ENCODE measurements around the gene RARS2. TPM values are rescaled to one million over a fixed set of nuclear protein-coding genes. Genes with fewer than 3 reads are reported as not detected.
A peak's percentile ranks its signal among the peaks of the same experiment; 100 is the strongest.
"Not testable (repeated sequence)": the region's sequence is repeated elsewhere in the genome, so short reads cannot be mapped to it uniquely, and the experiment has no call there.

RARS2 gene
- 50.4 and 51.4 TPM in 2 replicates for total RNA-seq (2014; rRNA removed; shearing (Covaris generic))

- Histone ChIP-seq H3K36me3 (peaks cover 19% of the 10 kb centered on the region), H3K4me1 (replicated peaks) (peaks cover 17% of the 10 kb centered on the region), H3K27me3 (replicated peaks) (no peaks in the 10 kb centered on the region), H3K9me3 (replicated peaks) (no peaks in the 10 kb centered on the region), H3K27ac (peak within 1 kb of the TSS; percentile 63), H3K4me3 (peak within 1 kb of the TSS; percentile 66)
- DNase-seq (ENCODE audit: low read depth in 1 of 2, low spot score in 2 of 2) = peak; percentile 90 to 96
These were observed at the start of gene RARS2, which contains the start of gene ORC3 for GRCh38 chr6:87589693-87590416. Gene RARS2, minus strand, starts transcription at chr6:87589987. Its CDS starts 30 bp downstream, at chr6:87589957. Gene ORC3, plus strand, starts transcription at chr6:87590135. Its CDS starts 34 bp downstream, at chr6:87590169.

DNA sequence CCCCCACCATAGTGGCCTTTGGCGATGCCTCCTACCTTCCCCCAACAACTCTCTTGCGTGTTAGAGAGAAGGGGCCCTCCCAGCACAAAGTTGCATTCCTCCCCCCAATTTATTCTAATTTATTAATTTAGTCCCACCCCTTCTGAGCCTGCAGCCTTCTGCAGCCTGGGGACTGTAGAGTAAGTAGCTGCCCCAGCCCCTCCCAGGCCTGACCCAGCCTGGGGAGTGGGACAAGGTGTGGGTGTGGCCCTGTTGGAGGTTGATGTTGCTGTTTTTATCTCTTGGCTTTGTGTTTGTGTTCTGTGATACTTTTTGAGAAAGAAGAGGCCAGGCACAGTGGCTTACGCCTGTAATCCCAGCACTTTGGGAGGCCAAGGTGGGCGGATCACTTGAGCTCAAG is 49.6 kb upstream of the RARS2 start:
- H3K4me3 ChIP-seq = no peak overlapping the region
- no peaks in the 10 kb centered on the region for H3K4me1 ChIP-seq (replicated peaks)
- no peak for DNase-seq (ENCODE audit: low read depth in 1 of 2, low spot score in 2 of 2)
- no peak overlapping the region for H3K27ac ChIP-seq
- H3K9me3 ChIP-seq (replicated peaks) = no peaks in the 10 kb centered on the region
- peaks cover 12% of the 10 kb centered on the region for H3K36me3 ChIP-seq
- H3K27me3 ChIP-seq (replicated peaks) = no peaks in the 10 kb centered on the region

- Histone ChIP-seq H3K4me1 (replicated peaks) (no peaks in the 10 kb centered on the region), H3K27ac (no peak overlapping the region), H3K36me3 (peaks cover 12% of the 10 kb centered on the region), H3K27me3 (replicated peaks) (no peaks in the 10 kb centered on the region), H3K4me3 (no peak overlapping the region), H3K9me3 (replicated peaks) (no peaks in the 10 kb centered on the region)
- DNase-seq (ENCODE audit: low read depth in 1 of 2, low spot score in 2 of 2) = no peak
These were observed 47.3 kb upstream of the RARS2 start for GRCh38 chr6:87637106-87637505.

- H3K36me3 ChIP-seq = peaks cover 12% of the 10 kb centered on the region
- H3K4me1 ChIP-seq (replicated peaks) = no peaks in the 10 kb centered on the region
- no peak overlapping the region for H3K4me3 ChIP-seq
- no peak overlapping the region for H3K27ac ChIP-seq
- no peaks in the 10 kb centered on the region for H3K9me3 ChIP-seq (replicated peaks)
- DNase-seq (ENCODE audit: low read depth in 1 of 2, low spot score in 2 of 2) = no peak
- H3K27me3 ChIP-seq (replicated peaks) = no peaks in the 10 kb centered on the region
These were observed 46.5 kb upstream of the RARS2 start for GRCh38 chr6:87636315-87636714.

DNA sequence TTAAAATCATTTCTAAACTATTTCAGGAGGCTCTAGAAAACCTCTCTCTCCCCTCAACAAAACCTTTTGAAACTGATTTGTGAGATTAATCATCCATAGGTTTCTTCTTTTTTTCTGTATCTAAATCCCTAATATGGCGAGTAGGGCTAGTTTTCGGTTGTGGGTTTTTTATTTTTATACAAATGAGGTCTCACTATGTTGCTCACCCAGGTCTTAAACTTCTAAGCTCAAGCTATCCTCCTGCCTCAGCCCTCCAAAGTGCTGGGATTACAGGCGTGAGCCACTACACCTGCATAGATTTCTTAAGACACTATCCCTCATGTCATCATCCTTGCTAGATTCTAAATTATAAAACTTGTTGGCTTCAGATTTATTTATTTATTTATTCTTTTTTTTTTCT is 44.1 kb upstream of the RARS2 start:
- Histone ChIP-seq H3K27me3 (replicated peaks) (no peaks in the 10 kb centered on the region), H3K36me3 (peaks cover 7% of the 10 kb centered on the region), H3K4me3 (no peak overlapping the region), H3K9me3 (replicated peaks) (no peaks in the 10 kb centered on the region), H3K4me1 (replicated peaks) (no peaks in the 10 kb centered on the region), H3K27ac (no peak overlapping the region)
- DNase-seq (ENCODE audit: low read depth in 1 of 2, low spot score in 2 of 2) = no peak

DNA sequence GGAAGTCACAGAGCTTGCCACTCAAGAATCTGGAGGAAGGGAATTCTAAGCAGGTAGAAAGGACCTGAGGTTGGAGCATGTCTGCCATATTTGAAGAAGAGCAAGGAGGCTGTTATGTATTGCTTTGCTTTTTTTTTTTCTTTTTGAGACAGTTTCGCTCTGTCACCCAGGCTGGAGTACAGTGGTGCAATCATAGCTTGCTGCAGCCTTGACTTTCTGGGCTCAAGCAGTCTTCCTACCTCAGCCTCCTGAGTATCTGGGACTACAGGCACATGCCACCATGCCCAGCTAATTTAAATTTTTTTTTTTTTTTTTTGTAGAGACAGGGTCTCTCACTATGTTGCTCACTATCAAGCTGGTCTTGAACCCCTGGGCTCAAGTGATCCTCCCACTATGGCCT is 41.0 kb upstream of the RARS2 start:
- H3K27ac ChIP-seq = no peak overlapping the region
- H3K9me3 ChIP-seq (replicated peaks) = no peaks in the 10 kb centered on the region
- H3K27me3 ChIP-seq (replicated peaks) = no peaks in the 10 kb centered on the region
- H3K4me3 ChIP-seq = no peak overlapping the region
- H3K4me1 ChIP-seq (replicated peaks) = no peaks in the 10 kb centered on the region
- H3K36me3 ChIP-seq = no peaks in the 10 kb centered on the region; the same call in 1 of the 2 replicates
- no peak for DNase-seq (ENCODE audit: low read depth in 1 of 2, low spot score in 2 of 2)

GRCh38 chr6:87628881-87629280 is 39.1 kb upstream of the RARS2 start:
- Histone ChIP-seq H3K4me1 (replicated peaks) (no peaks in the 10 kb centered on the region), H3K4me3 (no peak overlapping the region), H3K27me3 (replicated peaks) (no peaks in the 10 kb centered on the region), H3K27ac (no peak overlapping the region), H3K36me3 (no peaks in the 10 kb centered on the region; the same call in 1 of the 2 replicates), H3K9me3 (replicated peaks) (no peaks in the 10 kb centered on the region)
- DNase-seq (ENCODE audit: low read depth in 1 of 2, low spot score in 2 of 2) = no peak

DNA sequence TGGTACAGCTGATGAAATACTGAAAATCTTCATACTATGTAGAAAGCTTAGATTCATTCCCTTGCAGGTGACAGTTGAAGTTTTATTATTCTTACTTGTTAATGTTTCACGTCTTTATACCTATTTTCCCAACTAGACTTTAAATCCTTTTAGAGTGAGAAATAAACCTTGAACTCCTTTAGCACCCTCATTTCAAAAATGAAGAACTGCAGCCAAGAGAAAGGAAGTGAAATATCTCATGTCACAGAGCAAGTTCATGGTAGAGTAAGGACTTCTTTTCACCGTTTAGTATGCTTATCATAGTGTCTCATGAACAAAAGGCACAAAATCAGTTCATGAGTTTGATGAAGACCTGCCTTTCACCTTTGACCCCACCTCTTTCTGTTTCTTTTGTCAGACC is 38.6 kb upstream of the RARS2 start:
- H3K36me3 ChIP-seq = peaks cover under 1% of the 10 kb centered on the region; the same call in 1 of the 2 replicates
- H3K4me3 ChIP-seq = no peak overlapping the region
- no peaks in the 10 kb centered on the region for H3K27me3 ChIP-seq (replicated peaks)

DNA sequence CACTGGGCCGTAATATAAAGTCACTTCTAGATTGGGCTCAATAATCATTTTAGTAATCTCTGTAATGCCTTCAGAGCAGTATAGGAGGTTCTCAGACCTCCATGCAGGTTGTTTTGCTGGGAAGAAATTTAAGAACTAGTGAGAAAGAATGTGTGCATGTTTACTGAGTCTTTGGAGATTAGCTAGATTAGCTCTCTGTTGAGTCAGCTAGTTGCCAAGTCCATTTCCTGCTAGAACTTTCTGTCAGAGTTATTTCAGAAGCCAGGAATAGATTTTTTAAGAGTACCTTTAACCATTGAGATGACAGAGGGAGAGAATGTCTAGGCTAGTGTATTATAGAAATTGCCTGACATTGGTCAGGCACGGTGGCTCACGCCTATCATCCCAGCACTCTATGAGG is 33.5 kb upstream of the RARS2 start:
- Histone ChIP-seq H3K36me3 (peaks cover 21% of the 10 kb centered on the region), H3K4me1 (replicated peaks) (no peaks in the 10 kb centered on the region), H3K27ac (no peak overlapping the region), H3K27me3 (replicated peaks) (no peaks in the 10 kb centered on the region), H3K4me3 (no peak overlapping the region), H3K9me3 (replicated peaks) (no peaks in the 10 kb centered on the region)
- no peak for DNase-seq (ENCODE audit: low read depth in 1 of 2, low spot score in 2 of 2)

More for the DNA sequence above, 38.6 kb upstream of the RARS2 start:
- no peaks in the 10 kb centered on the region for H3K9me3 ChIP-seq (replicated peaks)
- no peak overlapping the region for H3K27ac ChIP-seq
- no peak for DNase-seq (ENCODE audit: low read depth in 1 of 2, low spot score in 2 of 2)
- H3K4me1 ChIP-seq (replicated peaks) = no peaks in the 10 kb centered on the region

- no peak for DNase-seq (ENCODE audit: low read depth in 1 of 2, low spot score in 2 of 2)
- H3K4me3 ChIP-seq = no peak overlapping the region
- peaks cover 33% of the 10 kb centered on the region for H3K36me3 ChIP-seq
- no peaks in the 10 kb centered on the region for H3K4me1 ChIP-seq (replicated peaks)
- no peaks in the 10 kb centered on the region for H3K27me3 ChIP-seq (replicated peaks)
- no peak overlapping the region for H3K27ac ChIP-seq
- H3K9me3 ChIP-seq (replicated peaks) = no peaks in the 10 kb centered on the region
These were observed 28.7 kb upstream of the RARS2 start for GRCh38 chr6:87618531-87618930.

- H3K27me3 ChIP-seq (replicated peaks) = no peaks in the 10 kb centered on the region
- no peak overlapping the region for H3K4me3 ChIP-seq
- no peak for DNase-seq (ENCODE audit: low read depth in 1 of 2, low spot score in 2 of 2)
- no peaks in the 10 kb centered on the region for H3K4me1 ChIP-seq (replicated peaks)
- H3K27ac ChIP-seq = no peak overlapping the region
- H3K9me3 ChIP-seq (replicated peaks) = no peaks in the 10 kb centered on the region
- H3K36me3 ChIP-seq = peaks cover 37% of the 10 kb centered on the region
These were observed 27.6 kb upstream of the RARS2 start for GRCh38 chr6:87617405-87617804.

DNA sequence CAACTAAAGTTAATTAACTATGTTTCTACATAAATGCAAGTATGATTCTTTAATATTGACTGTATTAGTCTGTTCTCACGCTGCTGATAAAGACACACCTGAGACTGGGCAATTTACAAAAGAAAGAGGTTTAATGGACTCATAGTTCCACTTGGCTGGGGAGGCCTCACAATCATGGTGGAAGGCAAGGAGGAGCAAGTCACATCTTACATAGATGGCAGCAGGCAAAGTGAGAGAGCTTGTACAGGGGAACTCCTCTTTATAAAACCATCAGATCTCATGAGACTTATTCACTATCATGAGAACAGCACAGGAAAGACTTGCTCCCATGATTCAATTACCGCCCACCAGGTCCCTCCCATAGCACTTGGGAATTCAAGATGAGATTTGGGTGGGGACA is 23.2 kb upstream of the RARS2 start:
- H3K4me1 ChIP-seq (replicated peaks) = not testable (repeated sequence)

GRCh38 chr6:87608802-87609201 is 19.0 kb upstream of the RARS2 start:
- H3K27me3 ChIP-seq (replicated peaks) = no peaks in the 10 kb centered on the region
- no peak overlapping the region for H3K4me3 ChIP-seq
- H3K9me3 ChIP-seq (replicated peaks) = no peaks in the 10 kb centered on the region
- no peak overlapping the region for H3K27ac ChIP-seq
- H3K36me3 ChIP-seq = peaks cover 30% of the 10 kb centered on the region
- H3K4me1 ChIP-seq (replicated peaks) = no peaks in the 10 kb centered on the region
- no peak for DNase-seq (ENCODE audit: low read depth in 1 of 2, low spot score in 2 of 2)

More for the DNA sequence above, 23.2 kb upstream of the RARS2 start:
- not testable (repeated sequence) for H3K27me3 ChIP-seq (replicated peaks); H3K27ac ChIP-seq; H3K9me3 ChIP-seq (replicated peaks); H3K4me3 ChIP-seq; DNase-seq (ENCODE audit: low read depth in 1 of 2, low spot score in 2 of 2)
- peaks cover 32% of the 10 kb centered on the region for H3K36me3 ChIP-seq

DNA sequence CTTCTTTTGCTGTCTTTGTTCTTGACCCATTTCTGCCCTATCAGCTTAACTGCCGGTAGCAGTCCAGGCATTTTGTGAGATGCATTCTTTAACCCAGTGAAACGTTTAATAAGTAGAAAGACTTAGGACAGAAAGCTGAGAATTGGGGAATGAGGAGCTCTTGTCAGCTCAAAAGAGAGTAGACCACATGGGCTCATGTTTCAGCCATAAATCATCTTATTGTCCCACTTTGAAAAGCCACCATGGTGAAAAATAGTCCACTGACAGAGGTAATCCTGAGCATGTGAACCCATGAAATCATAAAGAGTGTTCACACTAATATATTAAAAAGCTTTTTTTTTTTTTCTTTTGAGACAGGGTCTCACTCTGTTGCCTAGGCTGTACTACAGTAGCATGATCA is 16.4 kb upstream of the RARS2 start:
- Histone ChIP-seq H3K4me3 (no peak overlapping the region), H3K27ac (no peak overlapping the region), H3K36me3 (peaks cover 14% of the 10 kb centered on the region), H3K27me3 (replicated peaks) (no peaks in the 10 kb centered on the region), H3K9me3 (replicated peaks) (no peaks in the 10 kb centered on the region), H3K4me1 (replicated peaks) (no peaks in the 10 kb centered on the region)
- no peak for DNase-seq (ENCODE audit: low read depth in 1 of 2, low spot score in 2 of 2)

- no peak overlapping the region for H3K4me3 ChIP-seq
- H3K4me1 ChIP-seq (replicated peaks) = no peaks in the 10 kb centered on the region
- no peaks in the 10 kb centered on the region for H3K27me3 ChIP-seq (replicated peaks)
- no peak overlapping the region for H3K27ac ChIP-seq
- DNase-seq (ENCODE audit: low read depth in 1 of 2, low spot score in 2 of 2) = no peak
- peaks cover 10% of the 10 kb centered on the region for H3K36me3 ChIP-seq
- no peaks in the 10 kb centered on the region for H3K9me3 ChIP-seq (replicated peaks)
These were observed 10.8 kb upstream of the RARS2 start for GRCh38 chr6:87600576-87600975.

Data from SJSA1 (cell line).